ENCODE measurements around the gene SAPCD2. TPM values are rescaled to one million over a fixed set of nuclear protein-coding genes. Genes with fewer than 3 reads are reported as not detected.
A peak's percentile ranks its signal among the peaks of the same experiment; 100 is the strongest.
"Not testable (repeated sequence)": the region's sequence is repeated elsewhere in the genome, so short reads cannot be mapped to it uniquely, and the experiment has no call there.

Gene SAPCD2
- polyA plus RNA-seq, 1 donor = 3.6 TPM

DNA sequence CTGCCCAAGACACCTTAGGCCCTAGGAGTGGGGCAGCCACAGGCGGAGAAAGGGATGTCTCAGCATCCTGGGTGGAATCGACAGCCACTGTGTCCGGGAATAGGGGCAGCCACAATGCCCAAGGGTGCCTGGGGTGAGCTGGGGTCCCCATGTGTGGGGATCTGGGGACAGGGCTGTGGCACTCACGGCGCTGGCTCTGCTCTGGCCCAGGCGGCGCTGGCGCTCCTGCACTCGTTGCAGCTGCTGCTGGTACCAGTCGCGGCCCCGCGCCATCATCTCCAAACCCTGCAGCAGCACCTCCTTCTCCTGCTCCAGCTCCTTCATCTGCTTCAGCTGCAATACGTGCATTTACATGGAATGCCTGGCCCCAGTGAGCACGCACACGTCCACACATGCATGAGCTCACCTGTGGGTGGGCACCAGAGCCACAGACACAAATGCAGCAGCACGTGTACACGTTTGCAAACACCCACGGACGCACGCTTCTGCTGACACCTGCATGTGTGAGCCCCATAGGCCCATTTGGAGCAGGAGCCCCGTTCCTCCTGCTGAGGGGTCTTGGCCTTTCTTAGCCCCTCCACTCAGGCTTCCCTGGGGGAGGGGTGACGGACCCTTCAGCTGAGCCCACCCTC lies 4.9 kb downstream of the SAPCD2 start:
- no peak for DNase-seq (ENCODE audit: low read depth)

DNA sequence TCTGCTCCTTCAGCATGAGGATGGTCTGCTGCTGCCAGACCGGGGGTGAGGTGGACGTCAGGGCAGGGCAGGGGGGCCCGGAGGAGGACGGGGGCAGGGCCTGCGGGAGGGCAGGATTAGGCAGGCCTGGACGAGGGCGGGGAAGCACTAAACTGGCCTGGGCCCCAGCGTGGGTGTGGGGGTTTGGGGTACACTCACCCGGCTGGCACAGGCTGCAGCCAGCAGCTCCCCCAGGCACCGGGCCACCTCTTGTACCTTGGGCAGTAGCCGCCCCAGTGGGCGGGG lies 5.5 kb downstream of the SAPCD2 start:
- no peak for DNase-seq (ENCODE audit: low read depth)

DNA sequence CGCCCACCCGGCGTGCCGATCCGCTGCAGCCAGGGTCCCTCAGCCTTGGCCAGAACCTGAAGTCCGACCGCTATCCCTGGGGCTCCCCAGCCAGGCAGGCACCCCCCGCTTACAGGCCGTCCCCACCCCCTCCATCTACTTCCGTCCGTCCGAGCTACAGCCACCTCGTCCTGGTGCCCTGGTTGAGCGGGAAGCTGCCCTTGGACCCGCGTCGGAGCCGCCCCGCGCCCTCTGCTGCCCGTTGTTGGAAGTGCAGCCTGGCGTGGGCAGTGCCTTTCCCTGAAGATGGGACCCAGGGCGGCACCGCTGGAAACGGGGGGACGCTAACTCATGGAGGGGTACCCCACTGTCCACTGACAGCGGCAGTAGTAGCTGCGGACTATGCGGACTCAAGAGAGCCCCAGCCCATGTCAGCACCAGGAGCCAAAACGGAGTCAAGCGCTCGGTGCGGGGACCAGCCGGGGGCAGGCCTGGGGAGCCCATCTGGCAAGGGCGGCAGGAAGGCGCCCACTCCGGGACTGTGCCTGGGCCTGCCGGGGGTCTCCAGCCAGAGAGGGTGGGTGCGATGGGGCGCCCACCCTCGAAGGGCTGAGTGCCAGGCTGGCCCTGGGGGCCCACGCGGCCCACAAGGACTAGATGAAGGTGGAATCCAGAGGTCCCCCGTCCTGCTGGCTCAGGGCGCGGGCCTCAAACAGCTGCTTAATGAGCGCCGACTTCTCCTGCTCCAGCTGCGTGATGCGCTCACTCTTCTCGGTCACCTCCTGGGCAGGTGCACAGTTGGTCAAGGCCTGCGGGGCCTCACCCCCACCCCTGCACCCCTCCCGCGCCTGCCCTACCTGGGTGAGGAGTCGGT lies 6.1 kb downstream of the SAPCD2 start:
- DNase-seq (ENCODE audit: low read depth) = no peak

DNA sequence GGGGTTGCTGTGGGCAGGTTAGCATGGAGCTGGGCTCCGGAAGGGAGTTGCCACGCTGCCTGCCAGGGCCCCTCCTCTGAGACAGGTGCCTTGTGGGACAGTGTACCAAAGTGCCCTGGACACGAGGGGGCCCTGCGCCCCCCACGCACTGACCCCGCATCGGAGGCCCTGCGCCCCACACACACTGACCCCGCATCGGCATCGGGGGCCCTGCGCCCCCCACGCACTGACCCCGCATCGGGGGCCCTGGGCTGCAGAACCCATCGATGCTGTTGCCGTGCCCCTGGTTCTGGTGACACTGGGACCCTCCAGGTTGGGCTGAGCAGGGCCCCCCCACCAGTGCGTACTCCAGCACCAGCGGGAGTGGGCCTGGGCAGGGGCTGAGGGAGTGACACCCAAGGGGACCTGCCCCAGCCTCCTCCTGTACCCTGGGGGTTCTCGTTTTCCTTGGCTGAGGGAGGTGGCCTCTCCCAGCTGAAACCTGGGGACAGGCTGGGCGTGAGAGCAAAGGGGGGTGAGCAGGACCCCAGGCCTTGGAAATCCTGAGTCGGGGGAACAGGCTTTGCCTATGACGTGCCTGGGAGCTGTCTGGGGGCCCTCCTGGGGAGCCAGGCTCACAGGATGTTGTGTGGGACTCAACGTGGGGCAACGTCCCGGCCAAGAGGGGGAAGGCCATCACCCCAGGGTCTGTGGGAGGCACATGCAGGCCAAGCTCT lies 6.9 kb downstream of the SAPCD2 start:
- DNase-seq (ENCODE audit: low read depth) = no peak

DNA sequence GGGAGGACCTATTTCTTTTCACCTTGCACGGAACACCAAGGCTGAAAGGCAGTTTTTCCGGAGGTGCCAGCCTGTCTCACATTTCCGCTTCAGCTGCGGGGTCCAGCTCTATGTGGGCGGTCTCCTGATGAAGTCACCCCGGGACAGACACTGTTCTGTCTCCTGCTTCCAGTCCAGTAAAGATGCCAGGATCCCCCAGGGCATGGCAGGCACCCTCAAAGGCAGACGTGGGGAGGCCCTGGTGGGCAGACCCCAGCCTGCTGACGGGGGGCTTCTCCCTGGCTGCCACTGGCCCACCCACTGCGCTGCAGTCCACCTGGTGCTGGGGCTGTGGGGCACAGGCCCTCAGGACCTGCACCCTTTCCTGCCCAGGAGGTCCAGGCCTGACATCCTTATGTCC lies 7.6 kb downstream of the SAPCD2 start:
- not testable (repeated sequence) for DNase-seq (ENCODE audit: low read depth)

DNA sequence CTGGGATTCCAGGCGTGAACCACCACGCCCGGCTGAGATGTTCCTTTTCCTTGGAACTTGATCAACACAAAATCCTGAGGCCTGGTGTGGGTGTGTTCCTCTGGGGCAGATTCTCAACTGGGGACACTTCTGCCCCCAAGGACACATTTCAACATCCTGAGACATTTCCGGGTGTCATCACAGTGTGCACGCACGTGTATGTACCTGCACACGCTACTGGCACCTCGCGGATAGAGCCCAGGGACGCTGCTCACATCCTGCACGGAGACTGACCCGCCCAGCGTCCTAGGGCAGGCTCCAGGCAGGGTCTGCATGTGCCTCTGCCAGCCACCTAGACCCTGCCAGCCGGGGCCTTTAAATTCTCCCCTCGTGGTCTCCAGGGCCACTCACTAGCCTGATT lies 8.0 kb downstream of the SAPCD2 start:
- DNase-seq (ENCODE audit: low read depth) = no peak

DNA sequence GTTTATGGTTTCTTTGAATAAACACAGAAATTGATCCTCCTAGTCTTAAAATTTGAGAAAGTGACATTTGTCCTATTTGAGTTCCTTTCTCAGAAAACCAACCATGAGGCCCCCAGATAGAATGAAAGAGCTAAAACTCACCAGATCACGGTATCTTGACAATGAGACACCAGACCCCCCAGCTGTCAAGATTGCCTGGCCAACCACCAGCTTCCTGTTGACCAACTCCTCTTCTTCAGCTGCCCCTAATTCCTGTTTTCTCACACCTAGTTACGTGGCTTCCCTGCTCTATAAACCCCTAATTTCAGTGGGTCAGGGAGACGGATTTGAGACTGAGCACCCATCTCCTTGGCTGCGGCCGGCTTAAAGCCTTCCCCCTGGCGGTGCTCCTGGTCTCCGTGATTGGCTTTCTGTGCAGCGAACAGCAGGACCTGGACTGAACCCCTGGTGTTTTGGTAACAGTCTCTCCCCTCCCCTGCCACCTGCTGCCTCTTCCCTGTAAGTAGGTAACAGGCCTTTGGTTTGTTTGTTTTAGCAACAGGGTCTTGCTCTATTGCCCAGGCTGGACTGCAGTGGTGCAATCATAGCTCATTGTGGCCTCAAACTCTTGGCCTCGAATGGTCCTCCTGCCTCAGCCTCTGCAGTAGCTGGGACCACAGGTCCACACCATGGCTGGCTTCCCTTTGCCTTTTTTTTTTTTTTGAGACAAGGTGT lies 11.7 kb downstream of the SAPCD2 start:
- DNase-seq (ENCODE audit: low read depth) = no peak

DNA sequence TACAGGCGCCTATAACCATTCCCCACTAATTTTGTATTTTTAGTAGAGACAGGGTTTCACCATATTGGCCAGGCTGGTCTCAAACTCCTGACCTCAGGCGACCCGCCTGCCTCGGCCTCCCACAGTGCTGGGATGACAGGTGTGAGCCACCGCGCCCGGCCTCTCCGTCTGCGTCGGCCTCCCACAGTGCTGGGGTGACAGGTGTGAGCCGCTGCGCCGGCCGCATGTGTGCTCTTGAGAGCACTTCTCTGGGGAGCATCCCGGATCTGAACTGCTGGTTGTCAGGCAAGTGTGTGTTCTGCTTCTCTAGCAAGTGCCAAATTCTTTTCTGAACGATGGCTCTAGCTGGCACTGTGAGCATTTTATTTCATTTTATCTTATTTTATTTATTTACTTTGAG lies 12.8 kb downstream of the SAPCD2 start:
- DNase-seq (ENCODE audit: low read depth) = no peak

DNA sequence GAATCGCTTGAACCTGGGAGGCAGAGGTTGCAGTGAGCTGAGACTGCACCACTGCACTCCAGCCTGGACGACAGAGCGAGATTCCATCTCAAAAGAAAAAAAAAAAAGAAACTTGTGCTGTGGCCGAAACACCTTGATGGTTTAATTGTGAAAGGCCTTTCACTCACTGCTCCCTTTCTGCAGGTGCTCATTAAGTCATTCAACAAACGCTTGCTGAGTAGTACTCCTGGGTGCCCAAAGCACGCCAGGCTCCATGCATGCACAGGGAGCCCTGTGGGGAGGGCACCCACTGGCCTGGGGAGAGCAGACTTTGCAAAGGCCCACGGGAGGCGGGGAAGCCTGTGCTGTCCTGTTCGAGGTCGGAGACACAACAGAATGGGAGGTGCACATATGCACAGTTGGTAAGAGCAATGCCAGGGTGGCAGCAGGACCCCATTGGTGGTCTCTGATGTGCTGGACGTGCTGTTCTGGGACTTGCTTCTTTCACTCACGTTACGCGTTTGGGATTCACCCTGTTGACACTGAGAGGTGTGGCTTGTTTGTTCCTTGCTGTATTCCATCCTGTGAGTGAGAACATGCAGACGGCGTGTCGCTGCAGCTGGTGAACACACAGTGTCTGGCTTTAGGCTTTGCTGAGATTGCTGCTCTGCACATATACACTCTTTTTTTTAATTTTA lies 13.5 kb downstream of the SAPCD2 start:
- no peak for DNase-seq (ENCODE audit: low read depth)

DNA sequence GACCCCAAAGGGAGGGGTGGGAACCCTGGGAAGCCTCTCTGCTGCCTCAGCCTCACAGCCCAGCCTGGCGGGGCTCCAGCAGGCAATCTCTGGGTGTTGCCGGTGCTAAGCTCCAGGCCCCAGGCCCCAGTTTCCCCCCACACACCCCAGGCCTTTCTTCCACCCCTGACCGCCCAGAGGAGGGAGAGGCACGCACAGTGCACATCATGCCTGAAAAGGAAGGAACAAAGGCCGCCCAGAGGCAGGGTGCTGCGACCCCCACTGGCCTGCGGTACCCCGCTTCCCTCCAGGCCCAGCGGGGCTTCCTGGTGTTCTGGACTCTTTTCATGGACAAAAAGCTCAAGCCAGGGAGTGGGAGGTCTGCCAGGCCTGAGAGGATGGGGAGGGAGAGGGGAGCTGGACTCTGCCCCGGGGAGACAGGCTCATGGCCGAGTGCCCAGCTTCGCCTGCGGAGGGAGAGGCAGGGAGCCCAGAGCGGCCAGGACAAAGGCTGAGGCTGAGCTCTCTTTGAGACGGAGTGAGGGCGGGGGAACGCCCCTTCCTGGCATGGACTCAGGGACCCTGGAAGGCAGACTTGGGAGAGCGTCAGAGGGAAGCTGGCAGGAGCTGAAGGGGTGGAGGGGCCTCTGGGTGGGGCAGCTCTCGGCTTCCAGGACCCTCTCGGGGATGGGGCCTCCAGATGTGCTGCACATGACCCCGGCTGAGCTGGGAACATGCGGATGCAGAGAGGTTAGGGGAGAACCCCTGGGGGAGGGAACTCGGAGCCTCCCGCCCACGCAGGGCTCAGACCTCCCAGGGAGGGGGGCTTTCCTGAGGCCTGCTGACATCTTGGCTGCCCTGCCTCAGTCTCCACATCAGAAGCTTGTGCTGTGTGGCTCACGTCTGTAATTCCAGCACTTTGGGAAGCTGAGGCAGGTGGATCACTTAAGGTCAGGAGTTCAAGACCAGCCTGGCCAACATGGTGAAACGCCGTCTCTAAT lies 14.7 kb downstream of the SAPCD2 start:
- peak; percentile 60 for DNase-seq (ENCODE audit: low read depth)

DNA sequence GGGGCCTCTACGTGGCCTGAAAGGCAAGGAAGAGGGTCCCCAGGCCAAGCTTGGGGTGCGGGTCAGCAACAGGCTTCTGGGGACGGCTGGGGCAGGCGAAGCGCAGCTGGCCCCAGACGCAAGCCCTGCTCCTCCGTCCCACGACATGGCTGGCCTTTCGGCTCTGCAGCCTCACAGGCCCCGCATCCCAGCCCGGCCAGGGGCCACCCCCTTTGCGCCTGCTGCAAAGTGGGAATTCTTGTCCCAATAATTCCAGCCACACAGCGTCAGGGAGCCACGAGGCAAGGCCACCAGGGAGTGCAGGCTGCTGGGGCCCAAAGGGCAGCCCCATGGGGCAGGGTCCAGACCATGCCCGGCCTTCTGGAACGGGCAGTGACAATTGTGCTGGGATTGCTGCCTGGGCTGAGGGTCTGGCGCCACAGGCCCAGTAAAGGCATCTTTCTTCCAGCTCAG lies 15.4 kb downstream of the SAPCD2 start:
- no peak for DNase-seq (ENCODE audit: low read depth)

DNA sequence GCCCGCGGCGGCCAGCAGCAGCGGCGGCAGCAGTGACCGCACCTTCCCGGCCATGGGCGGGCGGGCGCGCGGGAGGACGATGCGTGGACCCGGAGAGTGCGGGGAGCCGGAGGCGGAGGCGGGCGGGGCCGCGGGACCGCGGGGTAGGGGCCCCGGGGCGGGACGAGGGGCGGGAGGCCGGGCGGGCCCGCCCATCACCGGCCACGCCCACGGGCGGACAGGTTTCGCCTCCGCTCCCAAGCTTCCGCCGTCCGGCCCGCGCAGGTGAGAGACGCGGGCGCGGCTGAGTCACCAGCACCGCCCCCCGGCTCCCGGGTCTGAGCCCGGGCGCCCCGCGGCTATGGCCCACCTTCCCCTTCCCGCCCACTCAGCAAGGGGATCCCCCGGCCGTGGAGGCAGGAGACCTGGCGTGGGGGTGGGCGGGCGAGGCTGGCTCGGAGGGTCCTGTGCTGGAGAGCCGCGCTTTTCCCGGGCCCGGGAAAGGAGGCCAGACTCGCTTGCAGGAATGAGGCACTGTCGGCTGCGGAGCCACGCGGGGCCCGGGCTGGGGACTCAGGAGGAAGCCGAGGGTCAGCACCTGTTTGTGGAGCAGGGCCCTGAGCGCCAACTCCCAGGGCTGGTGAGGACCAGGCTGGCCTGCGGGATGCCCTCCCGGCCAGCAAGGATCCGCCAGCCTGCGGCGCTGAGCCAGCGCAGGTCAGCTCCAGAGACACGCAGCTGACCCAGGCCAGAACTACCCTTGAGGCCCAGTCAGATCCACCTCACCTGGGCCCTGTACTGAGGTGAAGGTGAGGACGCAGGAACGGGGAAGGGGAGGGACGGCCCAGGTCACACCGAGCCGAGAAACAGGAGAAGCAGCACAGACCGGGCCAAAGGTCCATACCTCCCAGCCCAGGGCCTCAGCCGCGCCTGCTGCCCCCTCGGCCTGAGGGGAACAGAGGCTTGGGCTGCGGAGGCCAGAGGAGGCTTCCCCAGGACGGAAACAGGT lies 16.1 kb downstream of the SAPCD2 start, which contains the start of gene ENTPD2:
Gene ENTPD2, minus strand, starts transcription at position 118 of the 988 bp plus-strand sequence. Its CDS starts 64 bp downstream, at position 54.
- no peak for DNase-seq (ENCODE audit: low read depth)

DNA sequence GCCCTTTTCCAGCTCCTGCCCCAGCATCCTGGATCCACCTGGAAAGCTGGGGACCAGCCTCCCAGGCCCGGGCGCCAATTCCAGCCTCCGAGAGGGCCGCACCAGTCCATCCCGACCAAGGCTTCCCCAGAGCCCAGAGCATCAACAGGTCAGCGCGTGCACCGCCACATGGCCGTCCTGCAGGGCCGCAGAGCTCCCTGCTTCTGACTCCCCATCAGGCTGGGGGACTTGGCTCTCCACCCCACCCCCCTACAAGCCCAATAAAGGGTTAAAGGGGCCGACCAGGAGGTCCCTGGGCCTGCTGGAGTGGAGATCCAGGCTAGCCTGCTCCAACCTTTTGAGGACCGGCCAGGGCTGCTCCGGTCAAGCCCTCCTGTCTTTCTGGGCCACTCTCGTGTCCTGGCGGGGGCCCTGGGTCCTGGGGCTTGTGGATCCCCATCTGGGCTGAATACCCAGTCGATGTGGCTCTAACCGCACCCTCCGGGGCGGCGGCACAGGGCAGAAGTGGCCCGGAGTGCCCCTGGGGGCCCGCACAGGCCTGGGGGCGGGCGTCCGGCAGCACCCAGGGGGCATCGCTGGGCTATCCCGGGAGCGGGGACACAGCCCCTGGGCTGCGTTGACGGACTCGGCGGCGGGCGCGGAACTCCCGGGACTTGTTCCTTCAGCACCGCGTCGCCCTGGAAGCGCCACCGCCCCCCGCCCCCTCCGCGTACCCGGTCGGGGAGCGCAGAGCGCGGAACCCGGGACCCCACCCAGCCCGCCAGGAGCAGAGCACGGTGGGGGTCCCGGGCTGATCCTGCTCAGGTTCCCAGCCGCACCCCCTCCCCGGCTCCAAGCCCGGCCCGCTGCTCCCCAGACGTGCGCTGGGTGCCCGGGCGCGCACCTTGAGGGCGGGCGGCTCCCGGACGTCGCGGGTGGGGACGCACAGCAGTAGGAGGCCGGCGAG lies 17.1 kb downstream of the SAPCD2 start:
- DNase-seq (ENCODE audit: low read depth) = no peak

DNA sequence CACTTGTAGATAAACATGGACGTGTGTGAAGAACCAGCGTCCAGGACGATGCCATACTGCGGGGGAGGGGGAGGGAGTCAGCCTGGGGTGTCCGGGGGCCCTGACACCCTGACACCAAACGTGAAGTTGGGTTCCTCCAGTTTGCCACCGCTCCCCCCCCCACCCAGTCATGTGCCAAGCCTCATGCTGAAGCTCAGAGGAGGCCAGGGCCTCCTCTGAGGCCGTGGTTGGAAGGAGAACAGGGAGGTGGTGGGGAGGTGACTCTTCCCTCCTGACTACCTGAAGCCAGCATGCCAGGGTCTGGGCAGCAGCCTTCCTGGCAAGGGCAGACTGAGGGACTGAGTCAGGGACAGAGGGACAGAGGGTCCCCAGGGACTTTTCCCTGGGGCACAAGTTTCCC lies 18.1 kb downstream of the SAPCD2 start:
- DNase-seq (ENCODE audit: low read depth) = no peak

DNA sequence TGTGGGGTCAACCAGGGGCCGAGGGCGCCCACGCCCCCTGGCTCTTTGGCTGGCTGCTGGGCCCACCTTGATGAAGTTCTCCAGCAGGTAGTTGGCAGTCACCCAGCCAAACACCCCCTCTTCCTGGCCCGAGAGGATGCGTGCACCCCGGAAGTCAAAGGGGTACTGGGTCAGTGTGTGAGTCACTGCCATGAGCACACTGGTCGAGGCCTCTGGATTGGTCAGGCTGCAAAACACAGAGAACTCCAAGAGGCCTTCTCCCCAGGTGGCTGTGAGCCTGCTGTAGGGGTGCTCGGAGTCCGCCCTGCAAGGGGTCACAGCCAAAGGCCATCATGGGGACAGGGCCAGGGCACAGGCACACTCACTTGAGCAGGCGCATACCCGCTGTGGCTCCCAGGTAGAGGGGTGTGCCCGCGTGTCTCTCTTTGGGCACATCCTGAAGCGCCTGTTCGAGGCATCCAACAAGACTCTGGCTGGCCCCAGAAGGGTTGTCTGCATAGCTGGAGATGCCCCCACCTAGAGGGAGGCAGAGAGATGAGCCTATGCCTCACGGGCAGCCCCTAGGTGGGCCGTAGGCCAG lies 19.1 kb downstream of the SAPCD2 start:
- no peak for DNase-seq (ENCODE audit: low read depth)

DNA sequence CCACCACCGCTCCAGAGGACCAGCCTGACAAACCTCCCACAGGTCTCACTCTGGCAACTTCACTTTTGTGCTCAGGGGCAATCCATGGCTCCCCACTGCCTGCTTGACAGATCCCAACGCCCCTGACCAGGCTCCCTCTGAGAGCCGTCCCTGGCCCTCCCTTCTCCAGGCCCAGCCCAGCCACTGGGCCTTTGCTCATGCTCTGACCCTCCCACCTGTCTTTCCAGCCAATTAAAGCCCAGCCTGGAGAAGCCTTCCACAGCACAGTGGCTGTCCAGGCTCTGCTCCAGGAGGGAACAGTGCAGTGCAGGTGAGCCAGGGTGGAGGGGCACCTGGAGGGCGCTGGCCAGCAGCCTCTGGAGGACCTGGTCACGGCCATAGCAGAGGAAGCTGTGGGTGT lies 19.8 kb downstream of the SAPCD2 start:
- no peak for DNase-seq (ENCODE audit: low read depth)

Measured in forelimb muscle (tissue), 1 donor.